Renal cortical epithelial cell (primary cell): ENCODE data around the gene DHRS1. TPM values are rescaled to one million over a fixed set of nuclear protein-coding genes. Genes with fewer than 3 reads are reported as not detected.

Source experiments
- DNase-seq: peaks from one replicate; pipeline ENCODE4 v3.0.0-alpha.2; 2011; ENCODE audit warnings: low read depth
- total RNA-seq: library from RNA; depleted of rRNA; stranded (reverse); fragments of >200 nt; gene quantifications from 2 replicates; pipeline ENCODE4 v1.2.3, GENCODE V29; 2014

The DHRS1 gene
- total RNA-seq, 1 donor from 2014 or later, result 18.3 TPM

GRCh38 chr14:24309538-24310264 lies 10.1 kb upstream of the DHRS1 start, which contains the start of gene LTB4R2:
Gene LTB4R2, plus strand, starts transcription at chr14:24310140. Its CDS starts 525 bp downstream, at chr14:24310665.
- no peak for DNase-seq

GRCh38 chr14:24308342-24309124 lies 9.0 kb upstream of the DHRS1 start:
- no peak for DNase-seq

GRCh38 chr14:24307575-24308341 lies 8.2 kb upstream of the DHRS1 start, which contains the start of gene CIDEB:
Gene CIDEB, minus strand, starts transcription at chr14:24307977. Its CDS starts 119 bp downstream, at chr14:24307858.
- DNase-seq, result peak; percentile 69

DNA sequence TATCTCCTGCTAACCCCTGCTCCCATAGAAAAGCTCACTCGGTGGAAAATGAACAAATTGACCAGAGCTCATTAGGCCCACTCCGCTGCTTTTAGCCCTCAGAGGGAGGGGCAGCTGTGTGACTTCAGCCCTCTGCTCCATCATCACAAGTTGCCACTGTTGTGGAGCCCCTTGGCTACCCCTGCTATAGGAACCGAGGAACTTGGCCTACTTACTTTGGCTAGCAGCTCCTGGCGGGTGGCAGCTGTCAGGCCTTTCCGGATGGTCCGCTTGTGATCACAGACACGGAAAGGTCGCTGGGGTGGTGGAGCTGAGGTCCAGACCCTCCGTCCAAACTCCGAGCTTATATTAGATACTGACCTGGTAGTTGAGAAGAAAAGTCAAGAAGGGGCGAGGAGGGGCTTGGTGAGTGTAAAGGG lies 7.6 kb upstream of the DHRS1 start:
- DNase-seq, result no peak

- DNase-seq, result no peak
Observed at GRCh38 chr14:24304019-24304387, 4.4 kb upstream of the DHRS1 start.

DNA sequence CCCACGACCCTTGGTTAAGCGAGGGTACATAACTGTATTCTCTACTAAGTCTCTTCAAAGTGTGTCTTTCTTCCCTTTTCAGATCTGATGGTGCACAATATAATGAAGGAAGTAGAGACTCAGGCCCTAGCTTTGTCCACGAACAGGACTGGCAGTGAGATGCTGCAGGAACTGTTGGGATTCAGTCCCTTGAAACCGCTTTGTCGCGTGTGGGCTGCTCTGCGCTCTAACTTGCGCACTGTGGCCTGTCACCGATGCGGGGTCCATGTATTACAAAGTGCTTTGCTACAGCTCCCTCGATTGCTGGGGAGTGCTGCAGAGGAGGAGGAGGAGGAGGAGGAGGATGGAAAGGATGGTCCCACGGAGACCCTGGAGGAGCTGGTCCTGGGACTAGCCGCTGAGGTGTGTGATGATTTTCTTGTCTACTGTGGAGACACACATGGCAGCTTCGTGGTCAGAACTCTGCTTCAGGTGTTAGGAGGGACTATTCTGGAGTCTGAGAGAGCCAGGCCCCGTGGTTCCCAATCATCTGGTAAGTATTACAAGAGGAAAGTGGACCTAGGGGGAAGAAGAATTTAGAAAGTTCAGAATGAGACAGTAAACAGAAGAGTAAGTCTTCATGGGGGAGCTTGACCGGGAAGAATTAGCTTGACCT lies 873 bp upstream of the DHRS1 start:
- DNase-seq, result no peak

- peak; percentile 73 for DNase-seq
Observed at GRCh38 chr14:24298892-24299254, 707 bp downstream of the DHRS1 start.

DNA sequence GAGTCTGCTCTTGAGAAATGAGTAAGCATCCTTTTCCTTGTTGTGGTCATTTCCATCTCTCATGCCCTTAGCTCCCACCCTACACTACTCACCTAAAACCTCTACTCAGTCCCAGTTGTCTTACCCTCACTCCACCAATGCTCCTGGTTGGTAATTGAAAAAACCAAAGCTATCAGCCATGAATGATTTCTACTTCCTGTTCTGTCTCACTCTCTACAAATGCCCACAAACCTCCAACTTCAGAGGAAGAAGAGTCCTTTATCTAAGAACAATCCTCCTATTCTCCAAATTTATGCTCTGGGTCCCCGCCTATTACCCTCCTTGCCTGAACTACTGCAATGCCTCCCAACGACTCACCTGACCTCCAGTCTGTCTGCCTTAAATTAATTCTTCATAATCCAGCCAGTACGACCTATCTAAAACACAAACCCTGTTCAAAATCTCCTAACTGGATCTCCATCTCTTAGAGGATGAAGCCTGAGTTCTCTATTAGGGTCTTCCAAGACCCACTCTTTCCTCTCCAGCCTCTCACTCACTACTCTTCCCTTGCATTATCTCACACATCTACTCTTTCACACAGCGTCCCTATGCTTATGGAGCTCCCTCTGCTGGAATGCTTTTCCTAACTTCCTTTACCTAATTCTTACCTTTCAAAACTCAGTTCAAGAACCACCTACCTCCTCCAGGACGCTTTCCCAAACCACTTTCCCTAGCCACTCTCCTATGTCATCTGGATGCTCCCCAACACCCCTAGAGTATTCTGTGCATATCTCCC lies 2.2 kb downstream of the DHRS1 start:
- peak; percentile 49 for DNase-seq

- DNase-seq, result peak; percentile 89
Observed at GRCh38 chr14:24296341-24297157, 3.0 kb downstream of the DHRS1 start.

GRCh38 chr14:24293525-24293924 lies 6.1 kb downstream of the DHRS1 start:
- DNase-seq, result no peak

DNA sequence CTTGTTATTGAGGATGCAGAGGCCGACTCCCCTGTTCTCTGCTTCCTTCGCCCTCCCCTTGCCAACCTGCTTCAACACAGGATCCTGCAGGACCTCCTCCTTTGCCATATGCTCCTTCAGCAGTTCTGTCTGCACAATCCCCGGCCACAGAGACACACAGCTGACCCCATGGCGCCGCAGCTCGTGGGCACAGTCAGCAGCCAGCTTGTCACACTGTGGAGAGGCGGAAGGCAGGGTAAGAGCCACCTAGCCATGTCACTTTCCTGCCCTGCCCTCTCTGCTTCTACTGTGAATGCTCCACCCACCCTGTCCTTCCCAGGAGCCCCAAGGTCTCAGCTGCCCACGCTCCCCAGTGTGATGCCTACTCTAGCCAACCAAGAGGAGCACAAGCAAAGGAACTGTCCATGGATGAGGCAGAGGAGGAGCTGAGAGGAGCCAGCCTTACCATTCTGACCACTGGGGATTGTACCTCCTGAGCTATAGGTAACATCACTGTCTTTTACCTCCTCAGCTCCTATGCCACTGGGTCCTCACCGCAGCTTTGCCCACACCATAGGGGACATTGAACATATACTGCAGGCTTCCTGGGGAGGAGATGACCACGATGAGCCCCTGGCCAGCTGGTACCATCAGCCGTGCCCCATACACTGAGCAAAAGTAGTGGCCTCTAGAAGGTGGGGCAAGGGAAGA lies 7.3 kb downstream of the DHRS1 start:
- DNase-seq, result no peak

- no peak for DNase-seq
Observed at GRCh38 chr14:24291446-24292117, 8.0 kb downstream of the DHRS1 start.

DNA sequence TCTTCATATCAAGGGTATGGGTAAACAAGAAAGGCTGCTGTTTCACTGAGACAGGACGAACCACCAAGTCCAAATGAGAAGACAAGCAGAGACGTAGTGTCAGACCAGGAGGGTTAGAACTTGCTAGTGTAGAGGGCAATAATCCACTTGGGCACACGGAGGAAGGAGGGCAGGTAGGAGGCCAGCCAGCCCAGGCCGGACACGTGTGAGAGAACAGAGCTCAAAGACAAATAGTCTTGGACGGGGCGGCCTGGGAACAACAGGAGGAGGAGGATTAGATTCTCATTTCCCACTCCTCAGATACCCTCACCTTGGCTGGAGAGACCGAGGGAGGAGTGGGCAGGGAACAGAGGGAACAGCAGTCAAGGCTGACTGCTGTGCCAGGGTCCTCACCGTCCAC lies 8.8 kb downstream of the DHRS1 start:
- DNase-seq, result no peak

DNA sequence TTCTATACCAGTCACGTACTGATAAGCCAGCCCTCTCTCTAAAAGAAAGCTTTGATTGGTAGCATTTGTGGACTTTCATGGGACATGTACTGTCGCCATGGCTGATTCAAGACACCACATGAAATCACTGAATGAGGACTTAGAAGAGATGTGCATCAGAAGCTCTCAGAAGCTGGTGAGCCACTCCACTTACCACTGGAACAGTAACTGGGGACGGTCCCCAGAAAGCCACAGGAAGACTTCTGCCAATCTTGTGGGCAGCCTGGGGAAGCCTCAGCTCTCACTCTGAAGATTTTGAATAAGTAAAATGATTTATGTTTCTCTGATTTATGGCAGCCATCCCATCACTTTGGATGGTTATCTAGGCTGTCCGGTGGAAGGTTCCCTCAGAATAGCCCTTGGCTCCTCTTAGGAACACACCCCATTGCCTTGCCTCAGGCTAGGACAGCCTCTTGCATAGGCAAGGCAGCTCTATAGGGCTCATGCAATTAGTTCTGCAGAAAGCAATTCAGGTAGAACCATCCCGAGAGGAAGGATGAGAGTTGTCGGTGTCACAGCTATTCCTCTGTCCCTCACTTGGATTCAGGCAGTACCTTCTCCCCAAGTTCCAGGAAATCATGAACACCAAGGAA lies 9.8 kb downstream of the DHRS1 start:
- DNase-seq, result no peak

GRCh38 chr14:24286996-24287395 lies 12.6 kb downstream of the DHRS1 start:
- no peak for DNase-seq

- DNase-seq, result no peak
Observed at GRCh38 chr14:24285351-24285750, 14.2 kb downstream of the DHRS1 start.

- DNase-seq, result no peak
Observed at GRCh38 chr14:24284501-24285035, 15.0 kb downstream of the DHRS1 start.

GRCh38 chr14:24283796-24284460 lies 15.7 kb downstream of the DHRS1 start:
- no peak for DNase-seq
